Measurements from ENCODE around the gene NUP93. TPM values are rescaled to one million over a fixed set of nuclear protein-coding genes. Genes with fewer than 3 reads are reported as not detected.

NUP93 gene
- total and polyA plus RNA-seq, 2 of the 8 experiments (the other 6 are each of a cell fraction or from before 2014, with no cell fraction given), result 147 to 201 TPM

- TF ChIP-seq CHD1 (IDR thresholded peaks at IDR 0.05; ENCODE audit: low read depth, low read length) (no peak), SP2 (IDR thresholded peaks at IDR 0.05; ENCODE audit: low read length) (no peak), ATF2 (IDR thresholded peaks at IDR 0.05; ENCODE audit: low read length) (no peak), CREB1 (IDR thresholded peaks at IDR 0.05) (no peak)
Observed at GRCh38 chr16:56886296-56886695, 156.4 kb downstream of the NUP93 start (continued).

All from H1 (cell line).